Cerebellar cortex (tissue), 1 donor: ENCODE data around the gene MCM6.
A peak's percentile ranks its signal among the peaks of the same experiment; 100 is the strongest.
"Not testable (repeated sequence)": the region's sequence is repeated elsewhere in the genome, so short reads cannot be mapped to it uniquely, and the experiment has no call there.

Experiments used
- DNase-seq: peaks from one replicate; pipeline ENCODE4 v3.0.0-alpha.2; 2015; ENCODE audit warnings: low spot score

MCM6 gene

DNA sequence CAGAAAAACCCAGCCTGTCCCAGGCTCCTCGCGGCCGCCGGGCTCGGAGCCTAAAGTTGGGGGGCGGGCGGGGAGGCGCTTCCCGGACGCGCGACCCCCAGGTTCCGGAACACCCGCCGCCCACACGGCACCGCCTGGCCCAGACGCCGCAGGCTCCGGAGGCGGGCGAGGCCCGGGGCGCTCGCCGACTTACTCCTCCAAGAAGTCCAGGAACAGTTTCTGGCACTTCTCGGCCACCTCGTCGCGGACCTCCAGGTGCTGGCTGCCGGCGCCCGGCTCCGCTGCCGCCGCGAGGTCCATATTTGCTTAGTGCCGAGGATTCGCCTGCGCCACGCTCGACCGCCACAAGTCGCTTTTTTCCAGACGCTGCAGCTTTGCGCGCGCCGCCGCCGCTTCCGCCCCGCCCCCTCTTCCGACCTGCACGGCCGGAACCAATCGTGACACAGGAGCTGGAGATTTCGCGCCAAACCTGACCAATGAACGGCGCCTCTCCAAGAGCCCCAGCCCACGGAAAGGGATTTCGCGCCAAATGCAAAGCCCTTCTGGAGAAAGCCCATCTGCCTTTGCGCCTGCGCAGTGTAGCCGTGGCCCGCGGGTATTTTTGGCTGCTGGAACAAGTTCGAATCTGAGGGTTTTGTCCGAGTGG, at the start of gene MCM6:
MCM6 (minus strand) TSS at position 378 of the 646 bp plus-strand sequence; CDS start at position 300, 78 bp downstream.
- peak; percentile 99 for DNase-seq

DNA sequence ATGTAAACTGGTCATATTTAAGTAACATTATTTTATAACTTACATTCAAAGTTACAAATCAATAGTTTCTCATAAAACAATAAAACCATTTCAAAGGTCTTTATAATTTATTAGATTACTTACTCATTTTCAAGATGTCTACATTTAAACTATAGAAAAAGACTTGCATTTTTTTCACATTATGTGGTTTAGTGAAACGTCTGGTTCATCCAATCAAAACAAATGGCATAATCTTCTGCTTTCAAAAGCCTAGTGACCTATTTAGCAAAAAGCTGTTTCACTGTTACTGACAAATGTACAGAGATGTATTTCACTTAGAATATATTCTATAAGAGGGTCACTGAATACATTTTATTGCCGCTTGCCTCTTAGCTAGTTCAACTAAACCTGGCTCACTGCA, 49.3 kb upstream of the MCM6 start:
- no peak for DNase-seq

DNA sequence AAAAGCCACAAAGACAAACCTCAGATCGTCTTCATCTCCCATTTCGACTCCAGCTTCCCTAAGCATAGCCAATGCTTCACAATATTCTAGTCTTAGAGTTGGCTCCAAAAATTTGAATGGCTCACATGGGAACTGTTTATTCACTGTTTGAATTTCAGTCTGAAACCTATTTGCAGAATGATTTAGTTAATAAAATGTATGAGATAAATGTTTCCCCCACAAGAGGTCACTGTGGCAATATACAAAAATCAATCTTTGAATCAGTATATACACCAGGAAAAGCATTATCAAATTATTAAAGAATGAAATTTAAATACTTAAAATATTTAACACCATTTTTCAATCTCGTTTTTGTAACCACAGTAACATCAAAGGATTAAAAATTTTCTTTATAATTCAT, 40.0 kb upstream of the MCM6 start:
- peak; percentile 66 for DNase-seq

DNA sequence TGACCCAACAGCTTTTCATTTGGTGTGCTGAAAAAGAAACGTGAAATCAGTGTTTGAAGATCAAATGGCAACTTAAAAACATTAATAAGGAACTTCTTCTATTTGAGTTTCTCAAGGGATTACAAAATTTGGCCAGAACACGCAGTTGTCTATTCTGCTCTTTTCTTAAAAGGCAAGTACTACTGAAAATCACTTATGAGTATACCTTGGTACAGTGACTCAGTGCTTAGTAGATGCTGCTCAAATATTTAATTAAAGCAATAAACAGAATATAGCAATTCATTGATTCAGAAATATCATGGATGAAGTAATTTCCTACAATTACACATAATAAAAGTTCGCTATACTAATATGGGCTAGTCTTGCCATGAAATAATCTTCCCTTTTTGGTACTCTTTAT, 38.2 kb upstream of the MCM6 start:
- DNase-seq, result no peak

DNA sequence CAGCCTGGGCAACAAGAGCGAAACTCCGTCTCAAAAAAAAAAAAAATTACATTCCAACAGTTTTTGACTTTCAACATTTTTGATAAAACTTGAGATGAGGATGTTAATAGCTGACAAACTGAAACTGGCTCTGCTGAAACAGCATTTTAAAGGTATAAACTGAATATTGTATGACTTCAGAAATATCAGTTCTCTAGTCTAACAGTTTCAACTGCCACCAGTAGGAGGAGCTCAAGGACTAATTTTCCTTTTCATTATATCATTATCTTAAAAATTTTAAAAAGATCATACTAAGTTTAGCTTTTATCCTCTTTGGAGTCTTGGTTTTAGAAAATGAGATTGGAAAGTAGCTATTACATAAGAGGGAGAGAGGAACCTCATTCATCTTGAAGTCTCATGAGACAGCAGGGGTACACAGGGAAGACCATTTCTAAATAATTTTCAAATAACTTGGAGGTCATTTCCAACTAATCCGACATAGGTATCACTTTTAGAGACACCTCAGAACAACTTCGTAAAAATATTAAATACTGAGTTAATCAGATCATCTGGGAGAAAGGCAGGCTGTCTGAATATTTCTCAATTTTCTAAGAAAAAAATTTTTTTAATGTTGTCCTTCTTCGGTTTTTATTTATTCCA, 37.6 kb upstream of the MCM6 start:
- peak; percentile 36 for DNase-seq

DNA sequence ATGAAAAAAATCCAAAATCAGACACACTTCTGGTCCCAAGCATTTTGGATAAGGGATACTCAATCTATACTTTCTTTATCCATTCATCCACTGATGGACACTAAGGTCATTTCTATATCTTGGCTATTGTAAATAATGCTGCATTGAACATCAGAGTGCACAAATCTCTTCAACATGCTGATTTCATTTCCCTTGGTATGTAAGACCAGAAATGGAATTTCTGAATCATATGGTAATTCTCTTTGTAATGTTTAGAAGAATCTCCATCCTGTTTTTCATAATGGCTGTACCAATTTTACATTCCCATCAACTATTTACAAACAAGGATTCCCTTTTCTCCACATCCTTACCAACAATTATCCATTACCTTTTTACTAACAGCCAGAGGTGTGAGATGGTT, 33.7 kb upstream of the MCM6 start:
- no peak for DNase-seq

DNA sequence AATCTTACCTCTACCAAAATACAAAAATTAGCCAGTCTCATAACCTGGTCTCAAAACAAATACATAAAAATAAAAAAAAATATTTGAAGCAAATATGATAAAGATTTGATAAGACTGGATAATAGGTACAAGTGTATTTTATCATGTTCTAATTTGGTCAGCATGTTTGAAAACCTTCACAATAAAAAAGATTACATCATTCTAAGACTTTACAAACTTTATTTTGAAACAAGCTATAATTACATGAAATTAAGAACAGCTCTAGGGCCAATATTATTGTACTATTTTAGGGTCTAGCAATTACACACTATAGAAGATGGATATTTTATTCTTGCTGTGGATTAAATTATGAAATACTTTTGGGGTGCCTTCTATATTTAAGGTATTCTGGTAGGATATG, 29.4 kb upstream of the MCM6 start:
- DNase-seq, result no peak

DNA sequence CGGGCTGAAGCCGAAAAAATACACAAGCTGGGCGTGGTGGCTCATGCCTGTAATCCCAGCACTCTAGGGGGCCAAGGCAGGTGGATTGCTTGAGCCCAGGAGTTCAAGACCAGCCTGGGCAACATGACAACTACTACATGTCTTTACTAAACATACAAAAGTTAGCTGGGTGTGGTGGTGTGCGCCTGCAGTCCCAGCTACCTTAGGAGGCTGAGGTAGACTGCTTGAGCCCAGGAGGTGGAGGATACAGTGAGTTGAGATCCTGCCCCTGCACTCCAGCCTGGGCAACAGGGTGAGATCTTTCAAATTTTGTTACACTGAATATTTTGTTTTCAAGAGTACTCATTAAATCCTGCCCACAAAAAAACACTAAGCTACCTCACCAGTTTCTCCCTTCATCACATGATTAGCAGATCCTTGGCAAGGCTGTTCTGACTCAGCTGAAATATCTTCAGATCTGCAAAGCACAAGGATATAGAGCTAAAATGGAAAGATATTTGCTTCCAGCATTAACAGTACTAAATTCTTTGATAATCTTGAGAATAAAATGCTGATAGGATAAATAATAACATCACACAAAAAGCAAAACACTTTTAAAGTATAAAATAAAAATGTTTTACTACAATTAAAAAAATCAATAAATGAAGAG, 28.2 kb upstream of the MCM6 start:
- DNase-seq, result no peak

DNA sequence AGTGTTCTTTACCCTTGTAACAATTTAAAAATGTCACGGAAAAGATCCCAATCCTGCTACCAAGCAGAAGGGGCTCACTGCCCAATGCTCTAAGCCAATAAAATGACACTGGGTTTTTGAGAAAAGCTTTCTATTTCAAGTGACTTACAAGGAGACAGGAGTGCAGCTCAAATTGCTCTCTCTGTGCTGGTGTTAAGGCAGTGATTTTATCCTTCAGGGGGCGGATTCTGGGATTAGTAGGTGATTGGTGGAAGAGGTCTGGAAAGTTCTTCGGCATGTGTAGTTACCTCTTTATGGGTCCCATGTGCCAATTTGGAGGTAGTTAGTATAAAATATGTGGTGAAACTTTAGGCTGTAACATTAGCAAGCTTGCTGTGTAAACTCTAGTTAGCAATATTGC, 27.4 kb upstream of the MCM6 start:
- DNase-seq, result no peak

DNA sequence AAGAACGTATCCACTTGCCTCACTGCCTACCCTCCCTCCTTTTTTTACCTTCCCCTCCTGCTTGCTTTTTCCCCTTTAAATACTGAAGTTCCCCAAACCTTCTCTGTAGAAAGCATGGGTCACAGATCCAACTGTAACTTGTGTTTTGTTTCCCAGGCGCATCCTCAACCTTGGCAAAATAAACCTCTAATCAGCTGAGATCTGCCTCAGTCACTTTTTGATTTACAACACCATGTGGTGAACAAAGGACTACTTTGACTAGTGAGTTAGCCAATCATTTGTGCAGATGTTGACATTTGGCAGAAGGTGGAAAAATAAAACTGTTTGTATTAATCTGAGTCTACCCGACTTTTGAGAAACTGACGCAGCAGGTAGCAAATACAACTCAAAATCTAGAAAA, 23.3 kb upstream of the MCM6 start:
- DNase-seq, result no peak

DNA sequence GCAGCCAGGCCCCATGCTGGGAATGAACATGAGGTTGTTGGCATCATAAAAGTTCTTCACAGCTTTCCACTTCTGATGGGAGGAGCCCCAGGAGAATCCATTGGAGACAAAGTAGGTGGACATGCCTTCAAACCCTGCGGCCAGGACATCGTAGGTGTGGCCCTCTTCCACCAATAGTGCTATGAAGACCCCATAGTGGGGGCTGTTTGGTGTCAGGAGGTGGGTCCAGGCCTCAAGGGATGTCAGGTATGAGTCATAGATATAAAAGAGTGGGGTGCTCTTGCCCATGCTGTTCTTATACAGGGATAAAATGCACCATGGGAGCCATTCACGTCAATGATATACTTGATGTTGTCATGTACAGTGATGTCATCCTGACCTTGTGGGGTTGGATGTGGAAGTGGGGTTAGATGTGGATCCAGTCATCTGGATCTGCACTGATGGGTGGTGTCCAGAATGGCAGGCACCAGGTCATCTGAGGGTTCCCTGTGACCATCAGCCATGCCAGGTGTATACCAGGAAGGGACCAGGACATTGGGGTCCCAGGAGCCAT, 22.1 kb upstream of the MCM6 start:
- DNase-seq, result no peak

DNA sequence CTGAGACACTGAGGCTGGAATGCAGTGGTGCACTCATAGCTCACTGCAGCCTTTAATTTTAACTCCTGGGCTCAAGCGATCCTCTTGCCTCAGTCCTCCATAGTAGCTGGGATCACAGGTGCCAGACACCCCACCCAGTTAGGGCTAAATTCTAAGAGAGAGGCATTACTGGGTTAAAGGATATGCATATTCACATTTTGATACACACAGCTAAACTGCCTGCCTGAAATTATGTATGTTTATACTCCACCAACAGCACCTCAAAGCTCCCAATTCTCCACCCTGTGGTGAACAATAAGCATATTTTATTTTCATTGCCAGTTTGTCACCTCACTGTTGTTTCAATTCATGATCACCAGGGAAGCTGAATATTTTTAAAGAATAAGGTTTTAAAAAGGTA, 18.7 kb upstream of the MCM6 start:
- DNase-seq, result no peak

DNA sequence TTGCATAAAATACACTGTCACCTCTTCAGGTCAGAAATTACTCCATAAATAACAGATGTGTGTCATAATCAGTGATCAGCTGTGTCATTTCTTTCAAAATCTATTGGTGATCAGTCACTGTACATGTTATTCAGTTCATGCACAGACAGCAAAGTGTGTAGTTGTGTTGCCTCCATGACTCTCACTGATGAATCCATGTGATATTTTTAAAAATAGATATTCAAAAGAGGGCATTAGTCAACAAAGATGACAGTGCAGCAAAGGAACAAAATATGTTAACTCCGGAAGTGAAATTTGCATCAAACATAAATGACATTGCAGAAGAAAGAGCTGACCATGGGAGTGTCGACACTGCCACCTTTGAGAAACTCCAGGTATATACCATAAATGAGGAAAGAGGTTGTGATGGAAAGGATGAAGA, 17.1 kb upstream of the MCM6 start:
- no peak for DNase-seq

DNA sequence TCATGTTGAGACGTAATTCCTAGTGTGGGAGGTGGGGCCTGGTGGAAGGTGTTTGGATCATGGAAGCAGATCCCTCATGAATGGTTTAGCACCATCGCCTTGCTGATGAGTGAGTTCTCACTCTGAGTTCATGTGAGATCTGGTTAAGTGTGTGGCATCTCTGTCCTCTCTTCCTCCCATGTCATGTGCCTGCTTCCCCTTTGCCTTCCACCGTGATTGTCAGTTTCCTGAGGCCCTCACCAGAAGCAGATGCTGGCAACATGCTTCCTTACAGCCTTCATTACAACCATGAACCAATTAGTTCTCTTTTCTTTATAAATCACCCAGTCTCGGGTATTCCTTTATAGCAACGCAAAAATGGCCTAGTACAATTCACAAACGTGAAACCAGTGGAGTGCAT, 14.6 kb upstream of the MCM6 start:
- DNase-seq, result no peak

DNA sequence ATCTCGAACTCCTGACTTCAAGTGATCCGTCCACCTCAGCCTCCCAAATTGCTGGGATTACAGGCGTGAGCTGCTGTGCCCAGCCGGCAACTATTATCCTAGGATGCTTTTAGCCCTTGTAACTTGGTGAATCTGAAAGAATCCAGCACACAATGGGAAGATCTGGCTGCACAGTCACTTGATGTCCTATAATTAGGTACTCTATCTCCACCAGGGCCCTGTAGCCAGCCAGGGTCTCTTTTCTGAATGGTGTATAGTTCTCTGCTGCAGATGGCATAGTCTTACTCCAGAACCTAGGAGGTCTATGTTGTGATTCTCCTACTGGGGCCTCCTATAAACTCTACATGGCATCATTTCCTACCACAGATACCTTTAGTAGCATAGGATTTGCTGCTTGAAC, 13.9 kb upstream of the MCM6 start:
- DNase-seq, result no peak

DNA sequence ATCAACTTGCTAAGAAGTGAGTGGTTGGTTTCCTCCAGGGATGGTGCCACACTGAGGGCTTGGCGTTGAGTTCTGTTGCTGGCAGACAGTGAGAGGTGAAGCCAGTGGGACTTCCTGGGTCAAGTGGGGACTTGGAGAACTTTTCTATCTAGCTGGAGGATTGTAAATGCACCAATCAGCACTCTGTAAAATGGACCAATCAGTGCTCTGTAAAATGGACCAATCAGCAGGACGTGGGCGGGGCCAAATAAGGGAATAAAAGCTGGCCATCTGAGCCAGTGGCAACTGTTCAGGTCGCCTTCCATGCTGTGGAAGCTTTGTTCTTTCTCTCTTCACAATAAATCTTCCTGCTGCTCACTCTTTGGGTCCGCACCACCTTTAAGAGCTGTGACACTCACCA, 12.3 kb upstream of the MCM6 start:
- not testable (repeated sequence) for DNase-seq

DNA sequence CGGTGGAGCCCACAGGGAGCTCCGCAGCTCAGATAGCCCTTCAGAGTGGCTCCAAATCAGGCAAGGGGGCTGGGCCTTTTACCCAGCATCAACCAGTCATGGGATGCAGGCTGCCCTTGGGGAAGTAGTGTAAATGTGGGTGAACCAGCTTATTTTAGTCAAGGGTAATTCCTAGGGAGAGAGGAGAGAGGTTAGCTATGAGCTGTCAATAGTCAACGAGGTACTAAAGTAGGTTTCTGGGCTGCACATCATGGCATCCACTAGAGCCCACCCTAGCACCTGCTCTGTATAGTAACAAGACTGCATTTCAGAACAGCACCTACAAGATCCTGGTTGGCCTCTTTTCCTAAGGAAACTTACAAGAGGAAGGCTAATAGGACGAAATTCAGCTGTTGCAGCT, 9.5 kb upstream of the MCM6 start:
- no peak for DNase-seq

DNA sequence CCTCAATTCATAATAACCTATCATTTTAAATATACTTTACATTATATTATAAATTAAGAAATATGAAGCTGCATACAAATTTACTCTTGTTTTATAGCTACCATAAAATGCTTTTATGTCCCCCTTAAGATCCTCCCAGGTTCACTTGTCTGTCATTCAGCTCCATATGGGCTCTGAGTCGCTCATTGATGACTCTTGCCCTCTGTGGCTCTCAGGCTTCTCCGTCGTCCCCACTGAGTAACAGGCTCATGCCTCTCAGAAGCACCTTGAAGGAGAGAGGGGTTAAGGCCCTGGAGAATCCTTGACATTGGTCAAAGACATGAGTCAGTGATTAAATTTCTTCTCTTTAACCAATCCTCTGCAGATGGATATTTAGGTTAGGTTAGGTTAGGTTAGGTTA, 6.2 kb upstream of the MCM6 start:
- no peak for DNase-seq

DNA sequence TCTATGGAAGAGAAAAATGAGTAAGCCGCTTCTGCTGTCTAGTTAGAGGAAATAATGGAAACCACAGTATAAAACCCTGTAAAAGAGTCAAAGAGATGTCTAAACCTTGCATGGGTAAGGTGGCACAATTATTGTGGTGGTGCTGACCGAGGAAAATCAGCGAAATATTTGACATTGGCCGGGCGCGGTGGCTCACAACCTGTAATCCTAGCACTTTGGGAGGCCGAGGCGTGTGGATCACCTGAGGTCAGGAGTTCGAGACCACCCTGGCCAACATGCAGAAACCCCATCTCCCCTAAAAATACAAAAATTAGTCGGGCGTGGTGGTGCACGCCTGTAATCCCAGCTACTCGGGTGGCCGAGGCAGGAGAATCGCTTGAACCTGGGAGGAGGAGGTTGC, 527 bp upstream of the MCM6 start:
- DNase-seq, result not testable (repeated sequence)

DNA sequence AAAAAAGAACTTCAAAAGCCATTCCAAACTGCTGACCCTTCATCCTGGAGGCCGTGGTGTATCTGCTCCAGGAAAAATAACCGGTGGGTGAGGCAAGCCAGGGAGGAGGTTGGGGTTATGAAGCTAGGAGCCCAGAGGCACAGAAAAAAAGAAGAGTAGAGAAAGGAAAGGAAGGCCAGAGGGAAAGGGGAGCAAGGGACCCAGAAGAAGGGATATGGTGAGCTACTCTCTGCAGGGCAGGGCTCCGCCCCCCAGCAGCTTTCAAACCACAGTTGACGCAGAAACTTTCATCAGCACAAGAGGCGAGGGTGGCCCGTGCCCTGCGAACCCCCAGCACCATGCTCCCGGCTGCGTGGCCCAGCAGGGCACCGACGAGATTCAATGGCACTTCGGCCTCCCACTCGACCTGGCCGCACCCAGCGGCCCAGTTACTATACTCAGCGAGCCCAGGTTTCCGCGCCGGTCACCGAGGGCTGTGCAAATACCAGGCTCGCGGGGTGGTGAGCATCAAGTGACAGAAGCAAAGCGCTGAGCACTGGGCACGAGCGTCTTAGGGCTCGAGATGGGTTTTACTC, 665 bp downstream of the MCM6 start:
- peak; percentile 49 for DNase-seq

DNA sequence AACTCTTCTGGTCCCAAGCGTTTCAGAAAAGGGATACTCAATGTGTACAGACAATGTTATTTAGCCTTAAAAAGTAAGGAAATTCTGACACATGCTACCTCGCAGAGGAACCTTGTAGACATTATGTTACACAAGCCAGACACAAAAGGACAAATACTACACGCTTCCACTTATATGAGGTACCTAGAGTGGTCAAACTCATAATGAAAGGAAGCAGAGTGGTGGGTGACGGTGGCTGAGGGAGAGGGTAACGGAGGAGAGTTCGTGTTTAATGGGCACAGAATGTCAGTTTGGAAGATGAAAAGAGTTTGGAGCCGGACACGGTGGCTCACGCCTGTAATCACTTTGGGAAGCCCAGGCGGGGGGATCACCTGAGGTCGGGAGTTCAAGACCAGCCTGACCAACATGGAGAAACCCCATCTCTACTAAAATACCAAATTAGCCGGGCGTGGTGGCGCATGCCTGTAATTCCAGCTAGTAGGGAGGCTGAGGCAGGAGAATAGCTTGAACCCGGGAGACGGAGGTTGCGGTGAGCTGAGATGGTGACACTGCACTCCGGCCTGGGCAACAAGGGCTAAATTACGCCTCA, 1.4 kb downstream of the MCM6 start:
- DNase-seq, result no peak

DNA sequence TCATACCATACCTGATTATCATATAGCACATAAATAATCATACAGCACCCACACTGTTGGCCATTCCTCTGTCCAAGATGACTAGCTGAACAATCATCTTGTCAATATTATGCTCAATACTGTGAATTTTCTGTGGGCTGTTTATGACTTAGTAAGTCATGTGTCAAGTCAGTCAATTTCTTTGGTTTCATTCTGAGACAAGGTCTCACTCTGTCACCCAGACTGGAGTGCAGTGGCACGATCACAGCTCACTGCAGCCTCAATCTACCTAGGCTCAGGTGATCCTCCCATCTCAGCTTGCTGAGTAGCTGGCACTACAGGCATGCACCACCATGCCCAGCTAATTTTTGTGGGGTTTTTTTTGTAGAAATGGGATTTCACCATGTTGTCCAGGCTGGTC, 5.7 kb downstream of the MCM6 start:
- DNase-seq, result no peak

DNA sequence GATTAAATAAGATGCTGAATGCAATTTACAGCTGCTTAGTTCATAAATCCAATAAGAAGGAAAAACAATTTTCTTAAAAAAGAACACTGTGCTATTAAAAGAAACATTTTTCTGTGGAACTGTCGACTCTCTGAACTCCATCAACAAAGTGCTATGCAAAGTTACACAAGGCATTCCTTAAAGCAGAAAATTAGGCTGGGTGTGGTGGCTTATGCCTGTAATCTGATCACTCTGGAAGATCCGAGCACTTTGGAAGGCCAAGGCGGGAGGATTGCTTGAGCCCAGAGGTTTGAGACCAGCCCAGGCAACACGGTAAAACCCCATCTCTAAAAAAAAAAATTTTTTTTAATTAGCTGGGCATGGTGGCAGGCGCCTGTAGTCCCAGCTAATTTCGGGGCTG, 13.0 kb downstream of the MCM6 start:
- no peak for DNase-seq
